Germinal center (tissue), 1 donor: ENCODE measurements around the gene MSANTD1.

Experiments used
- DNase-seq: peaks from one replicate; pipeline ENCODE4 v3.0.0; 2012; ENCODE audit warnings: mixed read lengths, low spot score

MSANTD1 gene

DNA sequence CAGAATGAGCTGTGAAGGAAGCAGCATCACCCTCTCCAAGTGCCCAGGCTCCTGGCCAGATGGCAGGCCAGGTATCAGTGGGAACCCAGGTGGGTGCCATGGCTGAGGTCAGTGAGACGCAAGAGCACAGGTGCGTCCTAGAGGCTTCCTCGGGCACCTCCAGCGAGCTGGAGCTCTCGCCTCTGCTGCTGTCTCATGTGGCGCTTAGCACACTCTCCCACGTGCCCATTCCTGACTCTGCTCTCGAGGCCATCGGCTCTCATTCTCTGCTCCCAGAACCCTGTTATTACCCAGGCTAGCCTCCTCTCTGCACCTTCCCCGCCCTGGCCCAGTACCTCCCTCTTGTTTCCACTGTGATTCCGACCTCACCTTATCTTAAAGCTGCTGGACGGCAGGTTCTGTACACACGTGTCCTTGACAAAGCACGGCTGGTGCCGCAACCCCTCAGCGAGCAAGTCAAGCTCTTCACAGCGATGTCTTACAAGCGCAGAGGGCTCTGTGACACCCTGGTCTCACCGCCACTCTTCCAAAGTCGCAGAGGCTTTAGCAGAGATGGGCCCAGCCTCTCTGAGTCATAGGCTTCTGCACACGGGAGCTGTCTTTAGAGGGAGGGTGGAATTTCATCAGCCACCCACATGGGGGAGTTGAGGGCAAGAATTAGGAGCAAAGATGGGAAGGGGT lies 15.4 kb upstream of the MSANTD1 start:
- DNase-seq, result no peak

DNA sequence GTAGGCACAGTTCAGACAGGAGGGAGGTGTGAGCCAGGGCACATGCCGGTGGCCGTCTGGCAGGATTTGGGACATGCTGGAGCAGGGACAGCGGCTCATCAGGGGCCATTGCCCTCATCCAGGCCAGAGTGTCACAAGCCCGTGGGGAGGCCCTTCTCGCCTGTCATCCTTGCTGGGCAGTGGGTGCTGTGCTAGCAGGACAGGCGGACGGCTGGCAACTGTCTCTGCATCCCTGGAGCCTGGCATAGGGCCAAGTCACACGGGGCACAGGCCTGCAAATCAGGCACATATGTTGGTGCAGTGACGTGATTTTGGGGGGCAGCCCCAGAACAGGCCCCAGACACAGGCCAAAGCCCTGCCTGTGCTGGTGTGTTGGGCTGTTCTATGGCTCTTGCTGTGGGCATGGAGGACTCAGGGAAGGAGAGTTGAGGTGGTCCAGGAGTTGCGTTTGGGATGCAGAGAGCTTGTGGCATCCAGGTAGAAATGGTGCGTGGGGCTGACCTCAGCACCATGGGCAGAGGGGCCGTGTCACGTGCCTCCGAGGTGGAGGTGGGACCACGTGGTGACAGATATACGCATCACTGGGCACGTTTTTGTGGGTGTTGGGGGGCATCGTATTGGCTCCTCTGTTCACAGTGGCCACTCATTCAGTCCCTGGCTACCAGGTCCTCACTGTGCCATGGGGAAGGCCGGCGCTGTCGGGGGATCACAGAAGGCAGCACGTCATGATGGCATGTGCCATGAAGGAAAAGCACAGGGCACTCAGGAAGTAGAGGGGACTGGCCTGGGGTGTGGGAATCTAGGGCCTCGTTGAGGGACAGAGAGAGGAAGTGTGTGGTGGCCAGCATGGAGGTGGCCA lies 14.6 kb upstream of the MSANTD1 start:
- DNase-seq, result no peak

DNA sequence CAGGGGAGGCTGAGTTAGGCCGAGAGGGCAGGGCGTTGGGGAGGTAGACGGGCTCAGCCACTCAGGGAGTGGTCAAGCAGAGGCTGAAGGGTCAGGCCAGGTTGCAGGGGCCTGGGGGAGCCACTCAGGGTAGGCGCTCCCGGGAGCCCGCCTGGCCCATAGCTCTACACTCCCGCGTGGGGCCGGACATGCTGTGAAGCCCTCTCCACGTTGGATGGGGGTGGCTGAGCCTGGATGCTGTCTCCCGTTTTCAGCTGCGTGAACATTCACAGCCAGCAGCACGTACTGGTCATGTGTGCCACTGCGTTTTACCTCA lies 14.0 kb upstream of the MSANTD1 start:
- no peak for DNase-seq

GRCh38 chr4:3235581-3235980 lies 13.4 kb upstream of the MSANTD1 start:
- no peak for DNase-seq

GRCh38 chr4:3236326-3236878 lies 12.6 kb upstream of the MSANTD1 start:
- DNase-seq, result no peak

GRCh38 chr4:3237266-3237665 lies 11.7 kb upstream of the MSANTD1 start:
- DNase-seq, result no peak

DNA sequence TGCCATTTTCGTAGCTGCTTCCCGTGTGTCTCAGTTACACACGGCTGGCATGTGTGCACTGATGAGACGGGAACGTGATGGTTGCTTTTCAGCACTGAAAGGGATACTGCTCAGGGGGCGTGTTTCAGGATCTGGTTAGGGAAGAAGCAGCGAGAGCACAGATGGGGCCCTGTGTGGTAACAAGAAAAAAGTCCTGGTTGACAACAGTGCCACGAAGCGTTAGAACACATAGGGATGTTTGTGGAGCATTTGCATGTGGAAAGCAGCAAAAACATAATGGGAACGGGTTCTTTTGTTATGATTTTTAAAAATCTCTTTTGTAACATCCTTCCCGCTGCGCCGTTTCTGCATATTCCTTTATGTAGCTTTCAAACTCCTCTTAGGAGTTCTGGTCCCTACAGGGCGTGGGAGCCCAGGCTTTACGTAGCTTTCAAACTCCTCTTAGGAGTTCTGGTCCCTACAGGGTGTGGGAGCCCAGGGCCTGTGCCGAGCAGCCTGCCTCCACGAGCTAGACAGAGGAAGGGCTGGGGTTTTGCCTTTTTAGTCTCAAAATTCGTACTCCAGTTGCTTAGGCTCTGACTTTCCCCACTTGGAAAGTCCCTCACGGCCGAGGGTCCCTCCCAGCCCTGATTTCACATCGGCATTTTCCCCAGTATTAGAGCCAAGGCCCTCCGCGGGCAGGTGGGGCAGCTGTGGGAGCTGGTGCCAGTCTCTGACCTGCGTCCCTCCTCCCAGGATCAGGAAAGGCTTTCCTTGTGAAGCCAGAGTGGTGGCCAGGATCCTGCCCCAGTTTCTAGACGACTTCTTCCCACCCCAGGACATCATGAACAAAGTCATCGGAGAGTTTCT lies 11.0 kb upstream of the MSANTD1 start:
- DNase-seq, result no peak

DNA sequence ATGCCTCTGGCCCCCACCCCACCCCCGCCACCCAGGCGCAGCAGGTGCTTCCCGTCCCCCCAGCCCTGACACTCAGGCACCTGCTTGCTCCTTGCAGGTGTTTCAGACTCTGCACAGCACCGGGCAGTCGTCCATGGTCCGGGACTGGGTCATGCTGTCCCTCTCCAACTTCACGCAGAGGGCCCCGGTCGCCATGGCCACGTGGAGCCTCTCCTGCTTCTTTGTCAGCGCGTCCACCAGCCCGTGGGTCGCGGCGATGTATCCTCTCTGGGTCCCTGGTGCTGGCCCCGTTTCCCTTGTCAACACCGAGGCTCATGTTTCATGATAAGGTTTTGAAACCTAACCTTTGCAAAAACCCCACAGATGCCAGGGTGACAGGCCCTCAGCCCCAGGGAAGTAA lies 10.2 kb upstream of the MSANTD1 start:
- no peak for DNase-seq

- no peak for DNase-seq
Observed at GRCh38 chr4:3239303-3239702, 9.7 kb upstream of the MSANTD1 start.

- no peak for DNase-seq
Observed at GRCh38 chr4:3239998-3240920, 8.7 kb upstream of the MSANTD1 start.

- no peak for DNase-seq
Observed at GRCh38 chr4:3240936-3241522, 7.9 kb upstream of the MSANTD1 start.

DNA sequence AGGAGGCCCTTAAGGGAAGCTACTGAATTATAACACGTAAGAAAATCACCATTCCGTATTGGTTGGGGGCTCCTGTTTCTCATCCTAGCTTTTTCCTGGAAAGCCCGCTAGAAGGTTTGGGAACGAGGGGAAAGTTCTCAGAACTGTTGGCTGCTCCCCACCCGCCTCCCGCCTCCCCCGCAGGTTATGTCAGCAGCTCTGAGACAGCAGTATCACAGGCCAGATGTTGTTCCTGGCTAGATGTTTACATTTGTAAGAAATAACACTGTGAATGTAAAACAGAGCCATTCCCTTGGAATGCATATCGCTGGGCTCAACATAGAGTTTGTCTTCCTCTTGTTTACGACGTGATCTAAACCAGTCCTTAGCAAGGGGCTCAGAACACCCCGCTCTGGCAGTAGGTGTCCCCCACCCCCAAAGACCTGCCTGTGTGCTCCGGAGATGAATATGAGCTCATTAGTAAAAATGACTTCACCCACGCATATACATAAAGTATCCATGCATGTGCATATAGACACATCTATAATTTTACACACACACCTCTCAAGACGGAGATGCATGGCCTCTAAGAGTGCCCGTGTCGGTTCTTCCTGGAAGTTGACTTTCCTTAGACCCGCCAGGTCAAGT lies 6.9 kb upstream of the MSANTD1 start:
- DNase-seq, result no peak

DNA sequence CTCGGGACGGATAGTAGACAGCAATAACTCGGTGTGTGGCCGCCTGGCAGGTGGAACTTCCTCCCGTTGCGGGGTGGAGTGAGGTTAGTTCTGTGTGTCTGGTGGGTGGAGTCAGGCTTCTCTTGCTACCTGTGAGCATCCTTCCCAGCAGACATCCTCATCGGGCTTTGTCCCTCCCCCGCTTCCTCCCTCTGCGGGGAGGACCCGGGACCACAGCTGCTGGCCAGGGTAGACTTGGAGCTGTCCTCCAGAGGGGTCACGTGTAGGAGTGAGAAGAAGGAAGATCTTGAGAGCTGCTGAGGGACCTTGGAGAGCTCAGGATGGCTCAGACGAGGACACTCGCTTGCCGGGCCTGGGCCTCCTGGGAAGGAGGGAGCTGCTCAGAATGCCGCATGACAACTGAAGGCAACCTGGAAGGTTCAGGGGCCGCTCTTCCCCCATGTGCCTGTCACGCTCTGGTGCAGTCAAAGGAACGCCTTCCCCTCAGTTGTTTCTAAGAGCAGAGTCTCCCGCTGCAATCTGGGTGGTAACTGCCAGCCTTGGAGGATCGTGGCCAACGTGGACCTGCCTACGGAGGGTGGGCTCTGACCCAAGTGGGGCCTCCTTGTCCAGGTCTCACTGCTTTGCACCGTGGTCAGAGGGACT lies 5.7 kb upstream of the MSANTD1 start:
- DNase-seq, result no peak

GRCh38 chr4:3244002-3244401 lies 5.0 kb upstream of the MSANTD1 start:
- no peak for DNase-seq

GRCh38 chr4:3244747-3245146 lies 4.2 kb upstream of the MSANTD1 start:
- DNase-seq, result no peak

- no peak for DNase-seq
Observed at GRCh38 chr4:3245676-3246075, 3.3 kb upstream of the MSANTD1 start.

DNA sequence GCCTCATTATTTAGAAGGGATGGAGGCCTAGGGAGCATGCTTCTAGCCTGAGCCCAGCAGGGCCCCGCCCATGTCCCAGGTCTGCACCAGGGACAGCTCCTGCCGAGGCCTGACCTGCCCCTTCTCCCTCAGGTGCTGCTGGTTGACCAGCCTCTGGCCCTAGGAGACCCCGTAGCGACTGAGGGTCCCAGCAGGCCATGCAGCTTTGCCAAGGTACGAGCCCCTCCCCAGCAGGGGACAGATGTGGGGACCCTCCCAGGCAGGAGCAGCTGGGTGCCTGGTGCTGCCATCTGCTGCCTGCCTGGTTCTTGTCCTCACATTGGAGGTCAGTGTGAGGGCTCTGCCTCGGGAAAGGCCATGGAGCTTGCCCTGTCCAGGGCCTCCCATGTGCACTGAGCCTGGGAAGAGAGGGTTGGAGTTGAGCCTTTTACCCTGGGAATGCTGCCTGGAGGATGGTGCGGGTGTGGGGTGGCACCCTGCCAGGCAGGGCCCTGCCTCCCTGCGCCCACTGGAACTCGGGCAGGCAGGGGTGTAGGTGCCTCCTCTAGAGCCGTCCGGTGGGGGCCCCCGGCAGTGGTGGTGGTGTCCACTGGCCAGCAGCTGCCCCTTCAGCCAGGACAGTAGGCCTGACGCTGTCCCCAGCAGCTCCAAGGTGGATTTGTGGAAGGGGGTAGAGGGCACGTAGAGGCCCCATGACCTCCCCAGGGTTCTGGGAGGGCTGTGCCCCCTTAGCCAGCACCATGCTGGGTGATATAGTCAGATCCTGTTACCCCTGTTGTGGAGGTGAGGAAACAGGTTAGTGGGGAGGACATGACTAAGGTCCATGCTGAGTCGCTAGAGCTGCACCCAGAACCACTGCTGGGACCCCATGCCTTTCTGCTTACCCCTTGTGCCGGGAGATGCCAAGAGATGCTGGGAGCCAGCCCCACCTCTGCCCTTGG lies 2.2 kb upstream of the MSANTD1 start:
- no peak for DNase-seq

GRCh38 chr4:3247399-3248177 lies 1.4 kb upstream of the MSANTD1 start:
- DNase-seq, result no peak
